Measurements from ENCODE around the gene KMT2C. TPM values are rescaled to one million over a fixed set of nuclear protein-coding genes. Genes with fewer than 3 reads are reported as not detected.

KMT2C gene
- total and polyA plus RNA-seq, 2 of the 8 experiments (the other 6 are each of a cell fraction or from before 2014, with no cell fraction given), result 9.1 to 40.8 TPM

DNA sequence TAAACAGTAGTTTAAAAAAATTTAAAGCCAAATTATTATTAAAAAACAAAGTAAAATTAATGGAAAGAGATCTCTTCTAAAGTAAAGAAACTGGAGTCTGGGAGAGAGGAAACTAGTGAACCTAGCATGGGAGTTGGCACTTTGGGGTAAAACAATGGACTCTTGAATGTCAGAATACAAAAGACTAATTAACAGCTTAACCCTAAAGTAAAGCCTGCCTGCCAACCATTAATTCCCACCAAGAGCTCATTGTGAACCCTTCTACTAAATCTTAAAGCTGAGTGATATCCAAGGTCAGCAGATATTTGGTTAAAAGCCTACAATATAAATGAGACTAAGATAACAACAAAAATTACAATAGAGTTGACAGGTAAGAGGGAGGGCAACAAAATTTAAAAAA lies 36.5 kb downstream of the KMT2C start:
- H2BK12ac ChIP-seq (ENCODE audit: low read depth, low read length), result no peak overlapping the region
- H3K36me3 ChIP-seq (ENCODE audit: control insufficient read depth in 2 of 4, insufficient read depth in 4 of 4, low read length in 3 of 4), result no peaks in the 10 kb centered on the region
- H3K4ac ChIP-seq (replicated peaks; ENCODE audit: insufficient read length, low read depth, low read length), result no peak overlapping the region
- no peak overlapping the region for H2BK120ac ChIP-seq (replicated peaks; ENCODE audit: low read depth, low read length)
- H3K79me2 ChIP-seq (ENCODE audit: control insufficient read depth in 1 of 2, insufficient read depth in 2 of 2, low read length in 2 of 2), result peaks cover 9 to 83% of the 10 kb centered on the region in 2 experiments; a peak in 3 of 4 replicates
- H2AK5ac ChIP-seq (ENCODE audit: low read depth, low read length), result no peak overlapping the region
- peaks cover 16% of the 10 kb centered on the region in 2 experiments for H3K9me3 ChIP-seq (ENCODE audit: insufficient read depth in 2 of 2, low read depth in 1 of 2, low read length in 1 of 2)
- H3K27me3 ChIP-seq (replicated peaks in 1 of 4; ENCODE audit: control insufficient read depth in 3 of 4, extremely low read depth in 1 of 4, insufficient read depth in 3 of 4, low read length in 3 of 4), result no peaks in the 10 kb centered on the region
- no peak overlapping the region for H3K4me2 ChIP-seq (ENCODE audit: insufficient read depth in 1 of 2, low read depth in 2 of 2, low read length in 2 of 2)
- H3K56ac ChIP-seq (replicated peaks; ENCODE audit: insufficient read length, low read depth, low read length), result no peak overlapping the region
- H2BK15ac ChIP-seq (ENCODE audit: low read length), result no peak overlapping the region
- H3K18ac ChIP-seq (ENCODE audit: extremely low read depth, low read length), result no peak overlapping the region
- H3K14ac ChIP-seq (ENCODE audit: insufficient read length), result no peak overlapping the region
- no peak overlapping the region for H3K9ac ChIP-seq (replicated peaks in 1 of 4; ENCODE audit: extremely low read depth in 1 of 4, low read depth in 3 of 4, low read length in 3 of 4)
- no peak overlapping the region for H4K91ac ChIP-seq (replicated peaks; ENCODE audit: insufficient read length, low read length)
- no peak overlapping the region for H3K23ac ChIP-seq (ENCODE audit: insufficient read length)
- ChIA-PET POLR2A (ENCODE audit: partially characterized antibody) (no interaction called here), CTCF (ENCODE audit: partially characterized antibody) (interaction anchor here (0.8 kb wide), 1 partner anchor 63 kb away, joined by 3 read pairs; no protein-coding TSS in a partner anchor)
- H3K4me1 ChIP-seq (replicated peaks in 1 of 4; ENCODE audit: control insufficient read depth in 3 of 4, insufficient read depth in 4 of 4, low read length in 3 of 4), result no peaks in the 10 kb centered on the region; a peak in 1 of 7 replicates
- H2BK20ac ChIP-seq (ENCODE audit: low read length), result no peak overlapping the region
- H3K27ac ChIP-seq (ENCODE audit: low read depth, low read length), result no peak overlapping the region
- peaks cover 0 to 5% of the 10 kb centered on the region in 2 experiments for H4K20me1 ChIP-seq (replicated peaks in 1 of 2; ENCODE audit: control insufficient read depth in 1 of 2, insufficient read depth in 2 of 2, low read length in 2 of 2)
- H2BK5ac ChIP-seq (ENCODE audit: low read depth, low read length), result no peak overlapping the region
- no peak for FAIRE-seq
- DNase-seq (ENCODE audit: low read depth in 1 of 2, low spot score in 2 of 2), result no peak
- no peak overlapping the region for H4K5ac ChIP-seq (ENCODE audit: insufficient read length, low read depth, low read length)
- no peak overlapping the region for H4K8ac ChIP-seq (ENCODE audit: extremely low read depth, insufficient read depth, low read length)
- peaks cover 6% of the 10 kb centered on the region; the same call in 1 of the 2 replicates for H3K79me1 ChIP-seq (ENCODE audit: low read depth, low read length)
- H3K4me3 ChIP-seq (ENCODE audit: extremely low read depth in 1 of 4, insufficient read depth in 2 of 4, low read depth in 3 of 4, low read length in 4 of 4), result no peak overlapping the region
- no peak overlapping the region for H2AFZ ChIP-seq (ENCODE audit: low read length)
- H3K23me2 ChIP-seq (ENCODE audit: low read depth, low read length), result no peaks in the 10 kb centered on the region
- TF ChIP-seq, protein P1, sequence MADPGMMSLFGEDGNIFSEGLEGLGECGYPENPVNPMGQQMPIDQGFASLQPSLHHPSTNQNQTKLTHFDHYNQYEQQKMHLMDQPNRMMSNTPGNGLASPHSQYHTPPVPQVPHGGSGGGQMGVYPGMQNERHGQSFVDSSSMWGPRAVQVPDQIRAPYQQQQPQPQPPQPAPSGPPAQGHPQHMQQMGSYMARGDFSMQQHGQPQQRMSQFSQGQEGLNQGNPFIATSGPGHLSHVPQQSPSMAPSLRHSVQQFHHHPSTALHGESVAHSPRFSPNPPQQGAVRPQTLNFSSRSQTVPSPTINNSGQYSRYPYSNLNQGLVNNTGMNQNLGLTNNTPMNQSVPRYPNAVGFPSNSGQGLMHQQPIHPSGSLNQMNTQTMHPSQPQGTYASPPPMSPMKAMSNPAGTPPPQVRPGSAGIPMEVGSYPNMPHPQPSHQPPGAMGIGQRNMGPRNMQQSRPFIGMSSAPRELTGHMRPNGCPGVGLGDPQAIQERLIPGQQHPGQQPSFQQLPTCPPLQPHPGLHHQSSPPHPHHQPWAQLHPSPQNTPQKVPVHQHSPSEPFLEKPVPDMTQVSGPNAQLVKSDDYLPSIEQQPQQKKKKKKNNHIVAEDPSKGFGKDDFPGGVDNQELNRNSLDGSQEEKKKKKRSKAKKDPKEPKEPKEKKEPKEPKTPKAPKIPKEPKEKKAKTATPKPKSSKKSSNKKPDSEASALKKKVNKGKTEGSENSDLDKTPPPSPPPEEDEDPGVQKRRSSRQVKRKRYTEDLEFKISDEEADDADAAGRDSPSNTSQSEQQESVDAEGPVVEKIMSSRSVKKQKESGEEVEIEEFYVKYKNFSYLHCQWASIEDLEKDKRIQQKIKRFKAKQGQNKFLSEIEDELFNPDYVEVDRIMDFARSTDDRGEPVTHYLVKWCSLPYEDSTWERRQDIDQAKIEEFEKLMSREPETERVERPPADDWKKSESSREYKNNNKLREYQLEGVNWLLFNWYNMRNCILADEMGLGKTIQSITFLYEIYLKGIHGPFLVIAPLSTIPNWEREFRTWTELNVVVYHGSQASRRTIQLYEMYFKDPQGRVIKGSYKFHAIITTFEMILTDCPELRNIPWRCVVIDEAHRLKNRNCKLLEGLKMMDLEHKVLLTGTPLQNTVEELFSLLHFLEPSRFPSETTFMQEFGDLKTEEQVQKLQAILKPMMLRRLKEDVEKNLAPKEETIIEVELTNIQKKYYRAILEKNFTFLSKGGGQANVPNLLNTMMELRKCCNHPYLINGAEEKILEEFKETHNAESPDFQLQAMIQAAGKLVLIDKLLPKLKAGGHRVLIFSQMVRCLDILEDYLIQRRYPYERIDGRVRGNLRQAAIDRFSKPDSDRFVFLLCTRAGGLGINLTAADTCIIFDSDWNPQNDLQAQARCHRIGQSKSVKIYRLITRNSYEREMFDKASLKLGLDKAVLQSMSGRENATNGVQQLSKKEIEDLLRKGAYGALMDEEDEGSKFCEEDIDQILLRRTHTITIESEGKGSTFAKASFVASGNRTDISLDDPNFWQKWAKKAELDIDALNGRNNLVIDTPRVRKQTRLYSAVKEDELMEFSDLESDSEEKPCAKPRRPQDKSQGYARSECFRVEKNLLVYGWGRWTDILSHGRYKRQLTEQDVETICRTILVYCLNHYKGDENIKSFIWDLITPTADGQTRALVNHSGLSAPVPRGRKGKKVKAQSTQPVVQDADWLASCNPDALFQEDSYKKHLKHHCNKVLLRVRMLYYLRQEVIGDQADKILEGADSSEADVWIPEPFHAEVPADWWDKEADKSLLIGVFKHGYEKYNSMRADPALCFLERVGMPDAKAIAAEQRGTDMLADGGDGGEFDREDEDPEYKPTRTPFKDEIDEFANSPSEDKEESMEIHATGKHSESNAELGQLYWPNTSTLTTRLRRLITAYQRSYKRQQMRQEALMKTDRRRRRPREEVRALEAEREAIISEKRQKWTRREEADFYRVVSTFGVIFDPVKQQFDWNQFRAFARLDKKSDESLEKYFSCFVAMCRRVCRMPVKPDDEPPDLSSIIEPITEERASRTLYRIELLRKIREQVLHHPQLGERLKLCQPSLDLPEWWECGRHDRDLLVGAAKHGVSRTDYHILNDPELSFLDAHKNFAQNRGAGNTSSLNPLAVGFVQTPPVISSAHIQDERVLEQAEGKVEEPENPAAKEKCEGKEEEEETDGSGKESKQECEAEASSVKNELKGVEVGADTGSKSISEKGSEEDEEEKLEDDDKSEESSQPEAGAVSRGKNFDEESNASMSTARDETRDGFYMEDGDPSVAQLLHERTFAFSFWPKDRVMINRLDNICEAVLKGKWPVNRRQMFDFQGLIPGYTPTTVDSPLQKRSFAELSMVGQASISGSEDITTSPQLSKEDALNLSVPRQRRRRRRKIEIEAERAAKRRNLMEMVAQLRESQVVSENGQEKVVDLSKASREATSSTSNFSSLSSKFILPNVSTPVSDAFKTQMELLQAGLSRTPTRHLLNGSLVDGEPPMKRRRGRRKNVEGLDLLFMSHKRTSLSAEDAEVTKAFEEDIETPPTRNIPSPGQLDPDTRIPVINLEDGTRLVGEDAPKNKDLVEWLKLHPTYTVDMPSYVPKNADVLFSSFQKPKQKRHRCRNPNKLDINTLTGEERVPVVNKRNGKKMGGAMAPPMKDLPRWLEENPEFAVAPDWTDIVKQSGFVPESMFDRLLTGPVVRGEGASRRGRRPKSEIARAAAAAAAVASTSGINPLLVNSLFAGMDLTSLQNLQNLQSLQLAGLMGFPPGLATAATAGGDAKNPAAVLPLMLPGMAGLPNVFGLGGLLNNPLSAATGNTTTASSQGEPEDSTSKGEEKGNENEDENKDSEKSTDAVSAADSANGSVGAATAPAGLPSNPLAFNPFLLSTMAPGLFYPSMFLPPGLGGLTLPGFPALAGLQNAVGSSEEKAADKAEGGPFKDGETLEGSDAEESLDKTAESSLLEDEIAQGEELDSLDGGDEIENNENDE (IDR thresholded peaks at IDR 0.05; ENCODE audit: insufficient replicate concordance, low read length), result peak; percentile 64

Data from H1 (cell line).